Measurements from ENCODE around the gene CASTOR1.

CASTOR1 gene

DNA sequence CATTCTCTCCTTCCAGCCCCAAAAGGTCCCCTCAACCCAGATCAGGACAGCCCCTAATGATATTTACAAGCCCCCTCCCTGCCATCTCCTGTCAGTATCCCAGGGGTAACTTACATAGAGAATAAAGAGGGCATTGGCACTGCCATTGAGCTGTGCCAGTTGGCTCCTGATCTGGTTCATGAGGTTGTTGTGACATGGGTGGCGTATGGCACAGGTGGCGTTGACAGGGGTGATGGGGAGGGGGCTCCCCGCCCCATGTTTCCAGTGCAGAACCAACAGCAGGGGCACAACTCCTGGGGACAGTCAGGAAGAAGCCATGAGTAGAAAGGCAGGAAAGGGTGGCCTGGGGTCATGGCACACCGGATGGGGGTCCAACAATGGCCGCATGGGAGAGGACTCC lies 44.7 kb downstream of the CASTOR1 start:
- no peak for DNase-seq (ENCODE audit: low spot score)

DNA sequence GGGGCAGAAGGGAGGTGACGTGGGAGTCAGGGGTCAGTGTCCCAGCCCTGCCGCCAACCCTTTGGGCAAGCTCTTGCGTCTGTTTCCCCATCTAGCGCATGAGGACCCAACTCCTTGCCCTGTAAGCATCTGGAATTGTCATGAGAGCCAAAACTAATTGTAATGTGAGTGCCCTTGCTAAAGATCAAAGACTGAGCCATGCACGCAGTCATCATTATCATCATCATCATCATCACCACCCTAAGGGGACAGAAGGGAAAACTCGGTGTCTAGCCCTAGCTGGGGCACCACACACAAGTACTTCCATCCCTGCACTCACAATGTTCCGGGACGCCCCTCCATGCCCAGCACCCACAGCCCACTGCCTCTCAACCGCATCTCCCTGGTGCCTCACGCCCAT lies 45.2 kb downstream of the CASTOR1 start:
- DNase-seq (ENCODE audit: low spot score), result no peak

DNA sequence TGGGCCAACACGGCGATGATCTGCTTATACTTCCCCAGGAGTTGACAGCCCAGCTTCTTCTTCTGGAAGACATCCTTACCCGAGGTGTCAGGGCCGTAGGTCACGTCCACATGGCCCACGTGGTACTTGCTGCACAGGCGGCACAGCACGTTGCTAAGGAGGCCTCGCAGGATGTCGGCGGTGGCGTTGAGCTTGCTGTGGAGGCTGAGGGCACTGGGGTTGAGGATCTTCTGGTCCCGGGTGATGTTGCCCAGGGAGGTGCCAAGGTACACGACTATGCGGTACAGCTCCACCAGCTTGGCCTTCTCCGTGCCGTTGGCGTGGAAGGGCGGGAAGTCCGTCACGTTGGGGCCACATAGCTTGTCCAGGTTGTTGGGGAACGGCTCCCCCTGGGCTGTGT lies 45.6 kb downstream of the CASTOR1 start:
- no peak for DNase-seq (ENCODE audit: low spot score)

DNA sequence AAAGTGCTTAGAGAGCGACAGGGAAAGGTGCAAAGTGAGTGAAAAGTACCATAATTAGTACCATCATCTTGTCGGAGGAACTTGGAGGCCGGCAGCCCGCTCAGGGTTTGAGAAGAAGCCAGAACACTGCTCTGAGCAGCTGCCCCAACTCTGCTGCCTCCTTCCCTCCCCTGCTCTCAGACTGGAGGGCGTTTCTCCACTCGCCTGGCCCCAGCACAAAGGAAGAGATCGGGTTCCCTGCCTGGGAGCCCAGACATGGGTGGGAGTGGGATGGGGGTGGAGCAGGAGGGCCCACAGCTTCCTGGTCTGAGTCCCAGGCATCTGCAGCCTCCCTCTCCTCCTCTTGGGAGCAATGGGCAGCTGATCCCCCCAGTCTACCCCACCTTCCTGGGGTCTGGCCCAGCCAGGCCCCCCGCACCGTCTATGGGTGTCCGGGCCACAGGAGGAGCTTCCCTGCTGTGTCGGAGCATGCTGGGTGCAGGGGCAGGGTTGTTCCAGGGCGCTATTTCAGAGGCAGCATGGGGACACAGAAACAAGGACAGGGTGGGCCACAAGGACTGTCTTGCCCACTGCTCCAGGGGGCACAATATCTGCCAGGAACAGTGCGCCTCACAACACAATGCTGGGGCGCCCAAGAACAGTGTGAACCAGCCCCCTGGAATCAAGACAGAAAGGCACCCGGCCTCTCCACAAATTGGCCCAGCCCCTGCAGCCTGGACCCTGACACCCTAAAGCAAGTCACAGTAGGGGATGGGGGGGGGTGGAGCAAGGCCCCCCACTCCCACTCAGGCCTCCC lies 47.5 kb downstream of the CASTOR1 start:
- no peak for DNase-seq (ENCODE audit: low spot score)

DNA sequence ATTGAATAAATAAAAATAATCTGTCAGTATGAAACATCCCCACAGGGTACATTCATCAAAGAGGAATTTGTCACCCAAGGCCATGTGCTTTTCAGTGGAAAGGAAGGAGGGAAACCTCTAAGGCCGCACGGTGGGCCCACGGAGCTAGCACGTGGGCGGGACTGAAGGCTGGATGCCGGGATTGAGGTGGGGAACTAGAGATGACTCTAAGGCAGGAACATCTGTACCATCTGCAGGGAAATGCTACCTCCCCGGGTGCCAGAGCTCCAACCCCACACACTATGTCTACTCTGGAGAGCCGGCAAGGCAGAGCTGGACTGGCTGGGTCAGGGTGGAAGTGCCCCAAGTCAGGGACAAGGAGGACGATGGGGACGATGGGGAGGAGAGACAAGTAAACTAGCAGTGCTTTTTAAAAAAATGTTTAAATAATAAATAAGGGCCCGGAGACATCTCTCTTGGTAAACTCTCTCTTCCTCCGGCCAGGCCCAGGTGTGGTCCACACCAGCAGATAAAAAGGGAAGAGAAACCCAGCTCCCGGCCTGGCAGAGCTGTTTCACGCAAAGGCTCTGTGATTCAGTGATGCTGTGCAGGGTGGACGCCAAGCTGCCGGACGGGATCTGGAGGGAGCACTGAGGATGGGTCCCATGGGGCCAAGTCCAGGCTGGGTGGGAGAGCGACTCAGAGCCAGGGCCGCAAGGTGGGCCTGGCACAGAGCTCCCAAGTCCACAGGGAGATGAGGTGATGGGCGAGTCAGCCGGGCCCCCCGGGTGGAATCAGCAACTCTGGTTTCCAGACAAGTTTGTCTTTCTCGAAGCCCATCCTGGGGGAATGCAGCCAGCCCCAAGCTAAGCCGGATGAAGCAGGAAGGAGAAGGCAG lies 48.5 kb downstream of the CASTOR1 start:
- no peak for DNase-seq (ENCODE audit: low spot score)

DNA sequence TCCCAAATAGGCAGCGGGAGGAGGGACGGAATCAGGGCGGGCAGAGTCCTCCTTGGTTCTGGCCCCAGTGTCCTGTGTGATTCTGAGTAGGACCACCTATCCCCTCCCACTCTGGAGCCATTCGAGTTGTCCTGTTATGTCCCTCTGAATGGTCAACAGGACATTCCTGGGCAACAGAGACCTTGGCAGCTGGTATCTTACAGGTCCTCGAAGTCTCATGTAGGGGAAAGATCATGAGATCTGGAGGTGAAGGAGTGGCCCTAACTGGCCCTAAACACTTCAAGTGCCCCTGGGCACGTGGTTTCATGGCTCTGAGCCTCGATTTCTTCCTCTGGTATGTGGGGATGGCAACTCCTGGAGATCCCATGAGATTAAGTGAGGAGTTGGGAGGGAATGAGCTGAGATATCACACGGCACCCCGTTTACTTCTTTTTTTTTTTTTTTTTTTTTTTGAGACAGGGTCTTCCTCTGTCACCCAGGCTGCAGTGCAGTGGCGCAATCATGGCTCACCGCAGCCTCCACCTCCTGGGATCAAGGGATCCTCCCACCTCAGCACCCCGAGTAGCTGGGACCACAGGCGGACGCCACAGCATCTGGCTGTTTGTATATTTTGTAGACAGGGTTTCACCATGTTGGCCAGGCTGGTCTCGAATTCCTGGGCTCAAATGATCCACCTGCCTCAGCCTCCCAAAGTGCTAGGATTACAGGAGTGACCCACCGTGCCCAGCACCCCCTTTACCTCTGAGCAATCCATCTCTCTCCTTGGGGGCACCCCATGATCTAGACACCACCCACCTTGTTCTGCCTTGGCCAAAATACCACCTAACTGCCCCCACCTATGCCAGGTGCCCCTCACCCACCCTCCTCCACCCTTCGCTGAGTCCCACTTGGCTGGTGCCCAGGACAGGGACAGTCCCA lies 49.6 kb downstream of the CASTOR1 start:
- DNase-seq (ENCODE audit: low spot score), result no peak

DNA sequence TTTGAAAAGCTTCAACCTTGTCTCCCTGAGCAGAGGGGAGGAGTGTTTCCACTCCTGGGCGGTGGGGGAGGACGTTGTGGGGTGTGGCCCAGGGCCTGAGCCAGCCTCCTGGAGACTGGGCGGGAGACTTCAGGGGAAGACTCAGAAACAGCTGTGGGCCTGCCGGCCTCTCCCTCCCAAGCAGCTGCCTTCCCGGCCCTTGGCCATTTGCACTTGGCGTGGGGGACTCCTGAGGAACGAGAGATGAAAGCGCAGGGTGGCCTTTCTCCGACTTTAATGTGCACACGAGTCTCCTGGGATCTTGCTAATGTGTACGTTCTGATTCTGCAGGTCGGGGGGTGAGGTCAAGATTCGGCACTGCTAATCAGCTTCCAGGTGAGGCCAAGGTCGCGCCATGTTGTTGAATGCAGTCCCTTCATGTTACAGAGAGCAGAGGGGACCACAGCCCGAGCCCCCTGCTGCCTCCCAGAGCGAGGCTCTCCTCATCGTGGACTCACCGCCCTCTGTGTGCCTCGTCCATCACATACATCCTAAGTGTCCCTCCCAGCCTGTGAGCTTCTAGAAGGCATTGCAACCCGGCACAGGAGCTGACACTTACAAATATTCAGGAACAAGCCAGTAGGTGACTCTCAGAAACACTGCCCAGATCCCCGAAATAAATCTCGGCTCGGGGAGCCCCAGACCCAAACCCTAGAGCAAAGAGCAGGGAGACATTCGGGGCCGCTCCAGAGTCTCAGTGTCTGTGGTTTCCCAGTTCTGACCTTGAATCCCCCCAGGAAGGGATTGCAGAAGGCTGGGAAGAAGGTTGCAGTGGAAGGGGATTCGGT lies 50.4 kb downstream of the CASTOR1 start:
- no peak for DNase-seq (ENCODE audit: low spot score)

DNA sequence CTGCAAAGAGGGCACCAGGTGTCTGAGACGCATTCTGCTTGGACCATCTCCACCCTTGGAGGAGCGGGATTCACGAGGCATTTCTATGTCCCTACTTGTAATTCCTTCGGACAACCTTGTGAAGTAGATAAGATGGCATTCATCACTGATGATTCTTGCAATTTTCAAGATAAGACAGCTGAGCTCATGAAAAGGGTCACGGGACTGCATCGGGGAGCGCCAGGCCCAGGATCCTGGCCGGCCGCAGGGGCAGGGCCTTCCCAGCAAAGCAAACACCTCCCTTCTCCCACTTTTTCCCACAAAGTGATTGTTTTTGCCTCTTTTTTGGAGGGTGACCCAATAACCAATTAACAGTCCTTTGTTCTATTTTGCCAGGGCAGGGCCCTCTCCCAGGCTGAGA lies 51.2 kb downstream of the CASTOR1 start:
- DNase-seq (ENCODE audit: low spot score), result no peak

DNA sequence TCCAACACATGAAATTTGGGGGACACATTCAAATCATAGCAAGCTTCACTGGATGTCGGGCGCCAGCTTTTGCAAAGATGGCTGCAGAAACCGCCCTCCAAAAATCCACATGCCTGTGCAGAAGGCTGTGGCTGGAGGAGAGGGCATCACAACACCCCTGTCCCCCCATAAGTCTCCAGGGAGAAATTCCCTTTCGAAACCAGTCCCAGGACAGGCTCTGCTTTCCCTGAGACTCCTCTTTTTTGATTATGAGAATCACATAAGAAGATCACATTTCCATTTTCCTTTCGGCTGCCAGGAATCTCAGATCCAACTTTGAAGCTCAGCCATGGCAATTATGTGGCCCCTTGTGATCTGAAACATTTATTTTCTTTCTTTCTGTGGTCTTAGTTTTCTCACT lies 52.4 kb downstream of the CASTOR1 start:
- DNase-seq (ENCODE audit: low spot score), result no peak

DNA sequence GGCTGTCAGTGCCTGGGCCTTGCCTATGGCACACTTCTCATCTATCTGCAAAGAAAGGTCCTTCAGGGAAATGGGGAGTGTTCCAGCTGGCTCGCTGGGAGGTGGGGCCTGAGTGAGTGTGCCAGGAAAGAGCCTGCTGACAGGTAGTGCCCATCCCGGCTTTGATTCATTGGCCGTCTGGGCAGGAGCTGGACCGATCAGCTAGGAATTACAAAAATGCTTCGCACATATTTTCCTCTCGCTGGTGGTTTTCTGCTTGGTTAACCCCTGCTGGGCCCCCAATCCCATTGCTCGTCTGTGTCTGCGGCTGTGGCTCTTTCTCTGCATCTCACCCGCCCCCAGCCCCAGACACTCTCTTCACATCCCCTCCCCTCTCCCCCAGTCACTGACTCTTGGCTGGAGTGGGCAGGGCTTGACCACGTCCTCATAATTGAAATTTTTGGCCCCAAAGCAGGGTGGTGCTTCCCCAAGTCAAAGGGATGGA lies 53.6 kb downstream of the CASTOR1 start:
- no peak for DNase-seq (ENCODE audit: low spot score)
